ENCODE data around the gene ACOT9.
A peak's percentile ranks its signal among the peaks of the same experiment; 100 is the strongest.

DNA sequence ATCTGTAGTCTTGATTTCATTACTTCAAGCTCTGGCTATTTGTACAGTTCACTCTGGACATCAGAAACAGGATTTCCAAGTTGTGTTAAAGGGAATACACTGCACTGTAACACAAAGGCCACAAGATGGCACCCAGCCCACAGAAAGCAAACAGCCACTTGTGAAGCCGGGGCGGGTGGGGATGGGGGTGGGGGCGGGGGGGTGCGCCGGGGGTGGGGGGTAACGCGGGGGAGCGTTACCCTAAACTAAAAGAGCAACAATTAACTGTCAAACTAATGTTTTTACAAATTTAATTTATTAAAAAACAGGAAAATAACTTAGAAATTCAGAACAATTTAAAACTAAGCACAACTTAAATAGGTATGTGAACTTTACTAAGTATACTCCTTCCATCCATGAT is 48.5 kb downstream of the ACOT9 start:
- TF ChIP-seq, protein P1, sequence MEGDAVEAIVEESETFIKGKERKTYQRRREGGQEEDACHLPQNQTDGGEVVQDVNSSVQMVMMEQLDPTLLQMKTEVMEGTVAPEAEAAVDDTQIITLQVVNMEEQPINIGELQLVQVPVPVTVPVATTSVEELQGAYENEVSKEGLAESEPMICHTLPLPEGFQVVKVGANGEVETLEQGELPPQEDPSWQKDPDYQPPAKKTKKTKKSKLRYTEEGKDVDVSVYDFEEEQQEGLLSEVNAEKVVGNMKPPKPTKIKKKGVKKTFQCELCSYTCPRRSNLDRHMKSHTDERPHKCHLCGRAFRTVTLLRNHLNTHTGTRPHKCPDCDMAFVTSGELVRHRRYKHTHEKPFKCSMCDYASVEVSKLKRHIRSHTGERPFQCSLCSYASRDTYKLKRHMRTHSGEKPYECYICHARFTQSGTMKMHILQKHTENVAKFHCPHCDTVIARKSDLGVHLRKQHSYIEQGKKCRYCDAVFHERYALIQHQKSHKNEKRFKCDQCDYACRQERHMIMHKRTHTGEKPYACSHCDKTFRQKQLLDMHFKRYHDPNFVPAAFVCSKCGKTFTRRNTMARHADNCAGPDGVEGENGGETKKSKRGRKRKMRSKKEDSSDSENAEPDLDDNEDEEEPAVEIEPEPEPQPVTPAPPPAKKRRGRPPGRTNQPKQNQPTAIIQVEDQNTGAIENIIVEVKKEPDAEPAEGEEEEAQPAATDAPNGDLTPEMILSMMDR (IDR thresholded peaks at IDR 0.05), result peak in 1 of 4 experiments; percentile 54
- TF ChIP-seq POLR2A (IDR thresholded peaks at IDR 0.05), result no peak

Data from sigmoid colon (tissue), 3 donors.